HFF-Myc (cell line): ENCODE data around the gene TSBP1.

ENCODE experiments used
- DNase-seq: peaks from one replicate; pipeline ENCODE4 v3.0.0-alpha.2; 2011; ENCODE audit warnings: low read depth; ENCODE audit errors: extremely low read depth
- H3K4me3 ChIP-seq: replicated peaks from 2 replicates; pipeline ENCODE4 v1.5.1; 2011; ENCODE audit warnings: low read depth, mild to moderate bottlenecking, control low read depth, low read length
- CTCF ChIP-seq: IDR thresholded peaks from 2 replicates; pipeline ENCODE4 v1.5.1; 2012; ENCODE audit warnings: mild to moderate bottlenecking, low read depth, low read length, control low read depth; ENCODE audit errors: missing control alignments

Gene TSBP1

DNA sequence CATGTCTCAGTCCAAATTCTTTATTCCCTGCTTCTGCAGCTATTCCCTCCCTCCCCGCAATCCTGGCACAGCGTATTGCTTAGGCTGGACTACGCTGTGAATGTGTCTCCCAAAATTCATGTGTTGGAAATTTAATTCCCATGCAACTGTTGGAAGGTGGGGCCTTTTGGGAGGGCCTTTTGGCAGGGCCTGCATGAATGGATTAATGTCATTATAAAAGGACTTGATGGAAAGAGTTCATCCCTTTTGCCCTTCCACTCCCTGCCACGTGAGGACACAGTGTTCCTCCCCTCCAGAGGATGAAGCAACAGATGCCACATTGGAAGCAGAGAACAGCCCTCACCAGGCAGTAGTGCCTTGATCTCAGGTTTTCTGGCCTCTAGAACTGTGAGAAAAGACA lies 127.4 kb downstream of the TSBP1 start:
- TF ChIP-seq CTCF, result no peak
- no peak overlapping the region for H3K4me3 ChIP-seq
- DNase-seq, result no peak
